Left renal pelvis (tissue), 4 donors: ENCODE measurements around the gene FRRS1L. TPM values are rescaled to one million over a fixed set of nuclear protein-coding genes. Genes with fewer than 3 reads are reported as not detected.

Experiments
- DNase-seq, 4 donors: peaks; one replicate each; pipeline ENCODE4 v3.0.0-alpha.2; 2013; ENCODE audit warnings: low read depth in 4 of 4, low spot score in 3 of 4
- polyA plus RNA-seq, 4 donors: library from polyadenylated mRNA; unstranded; fragments of 120-200 nt; gene quantifications; one replicate each; pipeline ENCODE4 v1.2.1, GENCODE V29; 2013; ENCODE audit not compliant: insufficient read length in 4 of 4

The FRRS1L gene
- polyA plus RNA-seq, 4 donors, result 2.6 to 12.7 (median 4.0) TPM

DNA sequence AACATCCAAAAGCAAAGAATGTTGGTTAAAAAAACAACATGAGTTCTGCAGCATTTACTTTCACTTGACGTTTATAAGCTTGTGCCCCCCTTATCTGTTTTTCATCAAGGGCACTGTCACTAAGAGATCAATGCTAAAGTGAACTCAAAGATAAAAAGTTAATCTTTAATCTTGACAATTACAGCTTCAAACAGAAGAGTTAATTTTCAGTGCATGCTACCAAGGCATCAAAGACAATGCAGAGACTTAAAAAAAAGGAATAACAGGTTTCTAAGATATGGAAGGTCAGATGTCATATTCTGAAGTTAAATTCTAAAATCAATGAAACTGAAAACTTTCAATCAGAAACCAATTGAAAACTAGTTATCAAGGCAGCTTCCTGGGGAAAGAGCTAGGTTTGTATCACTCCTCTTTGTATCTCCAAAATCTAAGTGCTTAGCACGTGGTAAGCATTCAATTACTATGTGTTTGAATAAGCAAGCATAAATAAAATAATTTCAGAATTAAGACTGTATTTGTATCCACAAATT, 84.9 kb downstream of the FRRS1L start:
- DNase-seq, result no peak

Other genes starting within 250 kb of the FRRS1L start
- 10 to 100 TPM; 41.1 to 52.1 (median 46.6) TPM for gene ELP1, start 233.1 kb downstream of the FRRS1L start, polyA plus RNA-seq
- 10 to 100 TPM; 25.3 to 37.7 (median 29.4) TPM for gene ABITRAM, start 232.8 kb downstream of the FRRS1L start, polyA plus RNA-seq
- 10 to 100 TPM; 35.3 to 72.9 (median 65.5) TPM for gene CTNNAL1, start 153.8 kb downstream of the FRRS1L start, polyA plus RNA-seq
- gene TMEM245, start 47.3 kb downstream of the FRRS1L start, polyA plus RNA-seq, result 10 to 100 TPM; 32.7 to 75.0 (median 65.4) TPM
- 10 to 100 TPM in 3 of 4 donors, 1 to 10 TPM in 1; 4.0 to 22.2 (median 15.4) TPM for gene EPB41L4B, start 153.8 kb upstream of the FRRS1L start, polyA plus RNA-seq